CD14-positive monocyte (primary cell): ENCODE data around the gene CENPP. TPM values are rescaled to one million over a fixed set of nuclear protein-coding genes. Genes with fewer than 3 reads are reported as not detected.

ENCODE experiments used
- DNase-seq, 3 donors: peaks; one replicate each; pipeline ENCODE4 v3.0.0-alpha.2; 2011 to 2022
- H2AFZ ChIP-seq: 2 replicates; pipeline ENCODE4 v1.6.0; 2012; ENCODE audit warnings: mild to moderate bottlenecking, low read depth, low read length, inconsistent platforms; ENCODE audit not compliant: insufficient read depth, poor library complexity, severe bottlenecking
- H3K27ac ChIP-seq, 2 donors: 1 replicate in 1 of 2; 2 replicates in 1 of 2; pipeline ENCODE4 v1.5.1; 2012 to 2013; ENCODE audit warnings: low read length in 2 of 2, control low read depth in 1 of 2, inconsistent platforms in 1 of 2, low read depth in 1 of 2, mild to moderate bottlenecking in 1 of 2
- H3K27me3 ChIP-seq, 2 donors: one replicate each; pipeline versions ENCODE4 v1.6.0 to v1.6.1; 2011 to 2013; ENCODE audit warnings: low read length in 2 of 2; ENCODE audit not compliant: control insufficient read depth in 2 of 2, insufficient read depth in 2 of 2
- H3K36me3 ChIP-seq, 2 donors: replicated peaks in 1 of 2; 1 replicate in 1 of 2; 2 replicates in 1 of 2; pipeline versions ENCODE4 v1.5.1 to v1.6.1; 2012 to 2013; ENCODE audit warnings: low read length in 2 of 2, control low read depth in 1 of 2, inconsistent platforms in 1 of 2, mild to moderate bottlenecking in 1 of 2; ENCODE audit not compliant: insufficient read depth in 2 of 2, control insufficient read depth in 1 of 2
- H3K4me1 ChIP-seq, 2 donors: 1 replicate in 1 of 2; 2 replicates in 1 of 2; pipeline versions ENCODE4 v1.5.1 to v1.6.1; 2012 to 2013; ENCODE audit warnings: low read length in 2 of 2, control low read depth in 1 of 2, inconsistent platforms in 1 of 2, mild to moderate bottlenecking in 1 of 2, moderate library complexity in 1 of 2; ENCODE audit not compliant: insufficient read depth in 2 of 2, control insufficient read depth in 1 of 2
- H3K4me2 ChIP-seq: replicated peaks from 2 replicates; pipeline ENCODE3; 2012; ENCODE audit warnings: low read length, moderate library complexity, mild to moderate bottlenecking; ENCODE audit not compliant: poor library complexity, severe bottlenecking; ENCODE audit errors: extremely low read depth
- H3K4me3 ChIP-seq, 3 experiments: fragments of 200-600 bp in 1 of 3; sonication (generic) in 1 of 3; replicated peaks in 1 of 3; 1 replicate in 2 of 3; 2 replicates in 1 of 3; pipeline ENCODE4 v1.5.1; 2011 to 2013; ENCODE audit warnings: low read length in 3 of 3, mild to moderate bottlenecking in 3 of 3, control low read depth in 2 of 3, low read depth in 2 of 3, inconsistent platforms in 1 of 3, moderate library complexity in 1 of 3
- H3K79me2 ChIP-seq: 2 replicates; pipeline ENCODE4 v1.6.0; 2012; ENCODE audit warnings: mild to moderate bottlenecking, control low read depth, inconsistent platforms, low read length, moderate library complexity; ENCODE audit not compliant: insufficient read depth
- H3K9ac ChIP-seq: 2 replicates; pipeline ENCODE4 v1.6.0; 2017; ENCODE audit warnings: low read length, mild to moderate bottlenecking; ENCODE audit not compliant: insufficient read depth, poor library complexity, severe bottlenecking
- H3K9me3 ChIP-seq, 2 donors: replicated peaks in 1 of 2; 1 replicate in 1 of 2; 2 replicates in 1 of 2; pipeline versions ENCODE4 v1.5.1 to v1.6.1; 2012 to 2013; ENCODE audit warnings: low read length in 2 of 2, control low read depth in 1 of 2; ENCODE audit not compliant: control insufficient read depth in 1 of 2, insufficient read depth in 1 of 2
- H4K20me1 ChIP-seq: 2 replicates; pipeline ENCODE4 v1.6.0; 2012; ENCODE audit warnings: mild to moderate bottlenecking, low read length, control low read depth, moderate library complexity; ENCODE audit not compliant: insufficient read depth
- H3K27ac Mint-ChIP-seq, 7 donors: one replicate each; pipeline ENCODE4 v1.8.0; 2020; ENCODE audit warnings: mild to moderate bottlenecking in 7 of 7, mixed read lengths in 7 of 7, moderate library complexity in 6 of 7, inconsistent platforms in 2 of 7
- H3K27me3 Mint-ChIP-seq, 3 donors: one replicate each; pipeline ENCODE4 v1.8.0; 2021 to 2022; ENCODE audit warnings: low read depth in 3 of 3, mild to moderate bottlenecking in 3 of 3, mixed read lengths in 3 of 3, moderate library complexity in 3 of 3, inconsistent platforms in 1 of 3
- H3K36me3 Mint-ChIP-seq, 2 donors: one replicate each; pipeline ENCODE4 v1.8.0; 2020; ENCODE audit warnings: mixed read lengths in 2 of 2, inconsistent platforms in 1 of 2, mild to moderate bottlenecking in 1 of 2
- H3K4me1 Mint-ChIP-seq: one replicate; pipeline ENCODE4 v1.8.0; 2020; ENCODE audit warnings: mild to moderate bottlenecking, mixed read lengths
- H3K4me3 Mint-ChIP-seq, 2 donors: one replicate each; pipeline ENCODE4 v1.8.0; 2020; ENCODE audit warnings: mild to moderate bottlenecking in 2 of 2, mixed read lengths in 2 of 2, moderate library complexity in 1 of 2
- H3K9me3 Mint-ChIP-seq, 7 donors: one replicate each; pipeline ENCODE4 v1.8.0; 2020 to 2022; ENCODE audit warnings: mixed read lengths in 7 of 7, mild to moderate bottlenecking in 6 of 7, moderate library complexity in 6 of 7, inconsistent platforms in 2 of 7
- CTCF ChIP-seq: fragments of 200-600 bp; IDR thresholded peaks from one replicate; pipeline ENCODE4 v1.8.0; 2022; ENCODE audit warnings: antibody characterized with exemption, mild to moderate bottlenecking
- WGBS: methylation state at CpG from one replicate; pipeline ENCODE4 v1.1.5; 2013; ENCODE audit warnings: missing lambda C conversion rate; ENCODE audit not compliant: insufficient coverage; 5-methylcytosine and 5-hydroxymethylcytosine counted together
- intact Hi-C, 2 donors: fragments of 100-400 bp; cut with micrococcal nuclease; formaldehyde crosslinking; loops; one replicate each; pipeline versions ENCODE4 v1.15.0 to v1.15.1; 2023
- polyA plus RNA-seq, 3 donors: library from polyadenylated mRNA; depleted of rRNA in 1 of 3; unstranded in 2 of 3; stranded (reverse) in 1 of 3; fragments of 300-500 nt in 2 of 3; fragments of >200 nt in 1 of 3; fragmentation: Illumina TruSeq in 2 of 3; gene quantifications; 1 replicate in 2 of 3; 2 replicates in 1 of 3; pipeline ENCODE4 v1.2.3, GENCODE V29; 2012 to 2021

The CENPP gene
- polyA plus RNA-seq, 3 donors = 0.50 to 1.1 (median 1.1) TPM

- no peaks in the 10 kb centered on the region for H3K4me1 ChIP-seq
- no peak overlapping the region for H3K4me3 Mint-ChIP-seq
- peaks cover 57 to 74% of the 10 kb centered on the region in 2 donors for H3K36me3 ChIP-seq
- intact Hi-C loops = no loop called here
- H3K9me3 Mint-ChIP-seq = no peaks in the 10 kb centered on the region
- H3K27me3 Mint-ChIP-seq = peaks cover 0 to 2% (median 2%) of the 10 kb centered on the region in 3 donors
- no peaks in the 10 kb centered on the region for H3K79me2 ChIP-seq
- H2AFZ ChIP-seq = no peak overlapping the region
- no peaks in the 10 kb centered on the region for H4K20me1 ChIP-seq
- WGBS = 90% methylated on average over 6 of the region's 11 CpGs
- no peak overlapping the region for H3K4me2 ChIP-seq
- H3K4me3 ChIP-seq = no peak overlapping the region
- H3K27me3 ChIP-seq = no peaks in the 10 kb centered on the region
- H3K4me1 Mint-ChIP-seq = no peaks in the 10 kb centered on the region
- H3K36me3 Mint-ChIP-seq = peaks cover 64 to 74% of the 10 kb centered on the region in 2 donors
- no peak for DNase-seq
- H3K9me3 ChIP-seq = no peaks in the 10 kb centered on the region
- no peak overlapping the region for H3K27ac Mint-ChIP-seq
- H3K9ac ChIP-seq = no peak overlapping the region
- TF ChIP-seq CTCF = no peak
- H3K27ac ChIP-seq = no peak overlapping the region
These were observed 287.1 kb downstream of the CENPP start for GRCh38 chr9:92612816-92613215.

- intact Hi-C loops = no loop called here
- no peak for TF ChIP-seq CTCF
- DNase-seq = no peak
- Mint-ChIP-seq H3K4me3 (no peak overlapping the region), H3K9me3 (no peaks in the 10 kb centered on the region), H3K4me1 (no peaks in the 10 kb centered on the region), H3K27me3 (peaks cover 0 to 2% (median 2%) of the 10 kb centered on the region in 3 donors), H3K27ac (peak overlapping the region in 1 of 7 donors; percentile 40), H3K36me3 (peaks cover 70 to 81% of the 10 kb centered on the region in 2 donors)
- 98% methylated on average over 21 of the region's 23 CpGs for WGBS
- Histone ChIP-seq H2AFZ (no peak overlapping the region), H3K79me2 (no peaks in the 10 kb centered on the region), H4K20me1 (no peaks in the 10 kb centered on the region), H3K4me3 (no peak overlapping the region), H3K4me1 (no peaks in the 10 kb centered on the region), H3K9me3 (no peaks in the 10 kb centered on the region), H3K36me3 (peaks cover 64 to 81% of the 10 kb centered on the region in 2 donors), H3K27ac (no peak overlapping the region), H3K27me3 (no peaks in the 10 kb centered on the region), H3K9ac (no peak overlapping the region), H3K4me2 (no peak overlapping the region)
These were observed 287.7 kb downstream of the CENPP start for GRCh38 chr9:92613268-92614122.
